ENCODE results near the gene ANKRD9.

GRCh38 chr14:102545461-102546265, 36.1 kb upstream of the ANKRD9 start:
- no peak for TF ChIP-seq CTCF (IDR thresholded peaks at IDR 0.05; ENCODE audit: borderline replicate concordance, extremely low read depth, low read length, poor library complexity, severe bottlenecking)
- no peak for TF ChIP-seq EZH2 (IDR thresholded peaks at IDR 0.05; ENCODE audit: borderline replicate concordance, low read depth, low read length, severe bottlenecking)

All from DND-41 (cell line).